HG02588 (cell line): ENCODE data around the gene NSUN5.
"Not testable (repeated sequence)": the region's sequence is repeated elsewhere in the genome, so short reads cannot be mapped to it uniquely, and the experiment has no call there.

ENCODE experiments used
- ATAC-seq: cut with Tn5 transposase; IDR thresholded peaks from one replicate; pipeline ENCODE4 v1.9.1; 2021; ENCODE audit warnings: mild to moderate bottlenecking, moderate library complexity; ENCODE audit not compliant: unreplicated experiment

NSUN5 gene

DNA sequence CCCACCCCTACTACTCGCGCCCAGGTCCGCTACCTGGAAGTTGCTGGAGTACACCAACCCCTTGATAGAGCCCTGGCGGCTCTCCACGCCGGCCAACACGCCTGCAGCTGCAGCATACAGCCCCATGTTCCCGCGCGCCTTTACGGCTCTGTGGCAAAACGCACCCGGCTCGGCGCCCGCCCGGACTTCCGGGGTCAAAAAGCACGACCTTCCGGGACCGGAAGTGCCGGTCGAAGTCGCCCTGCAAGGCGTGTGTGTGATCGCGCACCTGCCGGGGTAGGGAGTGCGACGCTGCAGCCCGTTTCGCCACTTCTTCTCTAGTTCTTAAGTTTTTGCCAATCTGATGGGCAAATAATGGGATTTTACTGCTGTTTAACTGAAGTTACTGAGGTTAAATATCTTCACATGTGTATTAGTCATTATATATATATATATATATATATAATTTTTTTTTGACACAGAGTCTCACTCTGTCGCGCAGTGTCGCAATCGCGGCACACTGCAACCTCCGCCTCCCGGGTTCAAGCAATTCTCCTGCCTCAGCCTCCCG, at the start of gene NSUN5:
NSUN5 (minus strand) TSS at position 162 of the 550 bp plus-strand sequence; CDS start at position 126, 36 bp downstream.
- ATAC-seq = peak; percentile 88

DNA sequence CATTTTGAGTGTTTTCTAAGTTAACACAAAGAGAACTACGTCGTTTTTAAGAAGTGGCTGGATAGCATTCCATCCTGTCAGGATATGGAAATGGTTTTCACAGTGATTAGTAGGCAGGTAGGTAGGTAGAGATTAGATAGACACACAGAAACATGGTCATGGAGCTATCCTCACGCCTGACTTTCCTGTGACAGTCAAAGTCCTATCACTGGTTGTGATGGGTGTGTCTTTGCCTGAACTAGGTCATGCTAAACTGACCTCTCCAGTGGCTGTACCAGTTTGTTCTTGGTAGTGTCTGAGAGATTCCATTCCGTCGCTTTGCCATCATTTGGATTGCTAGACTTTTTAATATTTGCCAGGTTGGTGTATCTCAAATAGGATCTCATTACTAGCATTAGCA, 47.5 kb upstream of the NSUN5 start:
- ATAC-seq = no peak

DNA sequence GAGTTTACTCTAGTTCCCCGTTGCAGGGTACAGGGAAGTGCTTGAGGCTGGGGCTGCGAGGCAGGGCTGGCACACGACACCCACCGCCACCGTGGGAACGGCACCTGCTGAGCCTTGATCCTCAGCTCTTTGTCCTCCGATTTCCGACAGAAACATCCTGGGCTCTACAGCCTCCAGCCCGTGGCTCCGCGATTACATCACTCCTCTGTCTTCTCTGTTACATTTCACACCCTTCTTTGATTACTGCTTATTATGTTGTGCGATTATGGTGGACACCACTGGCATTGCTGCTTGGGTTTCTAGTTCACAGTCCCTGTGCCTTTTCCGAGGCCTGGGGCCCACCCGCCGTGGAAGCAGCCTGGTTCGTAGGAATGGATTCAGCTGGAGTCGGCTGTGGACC, 46.2 kb upstream of the NSUN5 start:
- no peak for ATAC-seq

DNA sequence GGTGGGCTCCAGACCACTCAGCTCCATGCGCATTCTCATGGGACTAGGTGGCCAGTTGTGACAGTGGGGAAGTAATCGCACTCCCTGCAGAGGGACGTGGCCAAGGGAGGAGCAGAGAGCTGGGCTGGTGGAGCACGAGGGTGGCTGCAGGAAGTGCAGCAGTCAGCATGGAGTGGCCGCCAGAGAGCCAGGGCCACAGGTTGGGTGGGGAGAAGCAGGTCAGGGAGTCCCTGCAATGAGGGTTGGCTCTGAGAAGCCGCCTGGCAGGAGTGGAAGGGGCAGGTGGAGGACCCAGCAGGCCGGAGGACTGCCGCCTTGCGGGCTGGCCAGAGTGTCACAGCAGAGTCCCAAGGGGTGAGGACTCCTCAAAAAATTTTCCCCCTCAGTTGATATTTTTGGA, 45.6 kb upstream of the NSUN5 start:
- no peak for ATAC-seq

DNA sequence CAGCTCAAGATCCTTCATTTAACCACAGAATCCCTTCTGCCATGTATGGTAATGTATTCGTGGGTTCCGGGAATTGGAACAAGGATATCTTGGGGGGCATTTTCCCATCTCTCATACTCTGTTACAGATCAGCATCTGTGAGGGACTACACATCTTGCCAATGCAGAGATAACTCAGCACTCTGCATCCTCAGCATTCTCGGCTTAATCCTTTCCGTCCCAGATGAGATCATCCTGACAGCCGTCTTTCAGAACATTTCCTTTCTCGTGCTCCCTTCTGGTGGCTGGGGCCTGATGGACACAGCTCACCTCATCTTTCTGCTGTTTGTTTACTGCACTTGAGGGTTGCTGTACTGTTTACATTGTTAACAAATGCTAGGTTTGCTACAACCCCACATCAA, 44.6 kb upstream of the NSUN5 start:
- no peak for ATAC-seq

DNA sequence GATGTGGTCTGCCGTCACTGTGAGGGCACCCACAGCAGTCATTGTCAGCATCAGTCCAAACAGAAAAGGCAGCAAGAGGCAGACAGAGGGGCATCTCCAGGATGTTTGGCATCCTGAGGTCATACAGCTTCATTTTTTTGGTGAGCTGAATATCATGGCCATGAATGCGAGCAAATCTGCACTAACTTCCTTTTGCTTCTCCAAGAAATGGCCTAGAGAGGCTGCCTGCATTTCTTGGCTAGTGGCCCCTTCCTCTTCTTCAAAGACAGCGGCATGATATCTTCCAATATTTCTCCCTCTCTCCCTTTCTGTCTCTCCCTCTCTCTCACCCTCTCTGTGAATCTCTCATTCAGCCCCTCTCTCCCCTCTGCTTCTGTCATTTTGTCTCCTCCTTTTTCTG, 44.2 kb upstream of the NSUN5 start:
- no peak for ATAC-seq

DNA sequence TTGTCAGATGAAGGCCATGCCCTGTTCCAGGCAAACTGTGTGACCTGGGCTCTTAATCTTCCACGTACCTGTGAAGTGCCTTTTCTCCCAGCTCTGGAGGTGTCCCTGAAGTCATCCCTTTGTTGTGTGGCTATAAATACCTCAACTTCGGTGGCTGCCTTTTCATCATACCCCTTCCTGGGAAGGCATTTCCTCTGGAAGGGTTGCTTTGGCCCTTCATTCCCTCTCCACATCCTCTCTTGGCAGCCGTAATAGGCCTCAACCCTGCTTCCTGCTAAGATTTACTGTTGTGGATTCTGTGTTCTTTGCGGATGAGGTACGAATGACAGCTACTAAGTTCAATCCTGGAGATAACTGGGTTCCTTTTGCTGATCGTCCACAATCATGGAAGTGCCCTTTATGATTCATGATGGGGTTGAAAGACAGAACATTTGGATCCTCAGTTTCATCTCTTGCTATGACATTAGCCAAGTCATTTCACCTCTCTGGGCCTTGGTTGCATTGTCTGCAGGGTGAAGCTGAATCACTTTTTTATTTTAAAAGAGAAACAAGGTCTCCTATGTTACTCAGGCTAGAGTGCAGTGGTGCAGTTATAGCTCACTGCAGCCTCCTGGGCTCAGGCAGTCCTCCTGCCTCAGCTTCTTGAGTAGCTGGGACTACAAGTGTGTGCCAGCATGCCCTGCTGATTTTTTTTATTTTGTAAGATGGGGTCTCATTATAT, 43.0 kb upstream of the NSUN5 start:
- no peak for ATAC-seq

DNA sequence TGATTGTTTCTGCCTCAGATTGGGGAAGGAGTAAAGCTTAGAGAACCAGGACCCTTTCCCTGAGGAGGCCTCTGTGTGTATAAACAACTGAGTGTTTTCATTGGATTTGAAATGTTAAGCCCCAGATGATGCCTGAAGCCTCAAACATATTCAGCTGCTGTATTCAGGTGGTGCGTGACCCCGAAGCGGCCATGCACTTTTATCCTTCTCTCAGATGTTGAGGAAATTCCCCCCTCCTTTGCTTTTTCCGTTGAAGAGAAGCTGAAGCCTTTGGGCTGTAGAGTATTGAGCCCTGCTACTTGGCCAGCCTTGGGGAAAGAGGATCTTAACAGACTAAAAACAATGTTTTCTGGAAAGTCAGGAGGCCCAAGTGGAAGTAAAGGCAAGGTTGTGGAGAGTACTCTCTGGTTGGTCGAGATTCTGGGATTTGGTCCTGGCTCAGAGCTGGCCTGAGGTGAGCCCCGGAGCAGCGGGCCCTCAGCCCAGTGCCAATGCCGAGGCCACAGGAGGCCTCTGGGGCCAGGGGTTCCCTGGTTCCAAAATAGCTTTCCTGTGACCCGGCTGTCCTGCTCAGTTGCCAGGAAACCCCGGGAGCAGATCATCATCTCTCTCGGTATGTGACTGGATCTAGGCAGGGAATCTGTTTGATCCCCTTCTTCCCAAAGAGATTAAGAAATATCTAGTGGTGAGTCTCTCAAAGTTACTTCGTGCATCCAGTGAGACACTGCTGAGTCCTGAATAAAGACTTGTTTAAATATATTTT, 41.9 kb upstream of the NSUN5 start:
- no peak for ATAC-seq

DNA sequence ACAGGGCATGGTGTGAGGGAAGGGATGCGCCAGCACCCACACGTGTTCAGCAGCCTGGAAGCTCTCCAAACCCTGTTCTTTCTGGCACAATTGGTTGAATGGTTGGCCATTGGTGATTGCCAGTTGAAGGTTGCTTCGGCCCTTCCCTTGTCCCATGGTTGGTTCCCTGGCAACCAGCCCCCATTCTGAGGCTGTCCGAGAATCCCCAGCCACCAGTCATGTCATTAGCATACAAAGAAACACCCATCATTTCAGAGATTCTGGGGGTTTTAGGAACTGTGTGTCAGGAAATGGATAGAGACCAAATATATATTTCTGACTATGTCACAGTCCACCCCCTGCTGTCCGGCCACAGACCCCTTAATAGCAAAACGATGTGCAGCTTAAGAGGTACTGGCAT, 41.1 kb upstream of the NSUN5 start:
- no peak for ATAC-seq

DNA sequence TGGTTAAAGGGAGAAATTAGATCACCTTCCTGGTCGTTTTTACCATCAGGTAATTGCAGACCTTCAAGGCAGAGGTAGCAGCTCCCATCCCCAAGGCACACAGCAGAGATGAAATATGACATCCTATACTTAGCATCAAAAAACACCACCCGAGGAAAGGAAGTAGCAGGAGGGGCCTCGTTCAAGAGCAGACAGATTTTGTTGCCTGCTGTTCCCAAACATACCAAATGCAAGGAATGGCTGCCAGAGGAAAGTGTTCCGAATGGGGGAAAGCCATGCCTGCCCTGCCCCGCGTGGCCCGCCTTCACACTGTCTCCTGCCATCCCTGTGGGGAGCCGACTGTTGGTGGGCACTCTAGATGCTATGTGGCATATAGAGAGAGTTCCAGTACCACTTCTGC, 37.3 kb upstream of the NSUN5 start:
- ATAC-seq = no peak

DNA sequence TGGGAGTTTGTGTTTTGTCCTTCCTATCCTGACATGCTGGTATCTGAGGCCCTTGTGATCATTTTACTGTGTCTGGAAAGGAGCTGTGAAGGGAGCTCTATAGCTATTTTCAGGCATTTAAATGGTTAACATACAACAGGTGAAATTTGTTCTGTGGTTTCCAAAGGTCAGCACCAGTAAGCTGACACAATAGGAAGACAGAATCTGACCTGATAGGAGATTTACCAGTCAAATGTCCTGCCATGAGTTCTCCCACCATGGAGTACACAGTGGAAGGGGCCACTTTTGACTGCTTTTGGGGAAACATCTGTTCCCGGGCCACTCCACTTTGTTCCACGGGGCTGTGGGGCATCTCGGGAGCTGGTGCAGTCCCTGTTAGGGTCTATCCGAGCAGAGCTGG, 36.9 kb upstream of the NSUN5 start:
- ATAC-seq = no peak

DNA sequence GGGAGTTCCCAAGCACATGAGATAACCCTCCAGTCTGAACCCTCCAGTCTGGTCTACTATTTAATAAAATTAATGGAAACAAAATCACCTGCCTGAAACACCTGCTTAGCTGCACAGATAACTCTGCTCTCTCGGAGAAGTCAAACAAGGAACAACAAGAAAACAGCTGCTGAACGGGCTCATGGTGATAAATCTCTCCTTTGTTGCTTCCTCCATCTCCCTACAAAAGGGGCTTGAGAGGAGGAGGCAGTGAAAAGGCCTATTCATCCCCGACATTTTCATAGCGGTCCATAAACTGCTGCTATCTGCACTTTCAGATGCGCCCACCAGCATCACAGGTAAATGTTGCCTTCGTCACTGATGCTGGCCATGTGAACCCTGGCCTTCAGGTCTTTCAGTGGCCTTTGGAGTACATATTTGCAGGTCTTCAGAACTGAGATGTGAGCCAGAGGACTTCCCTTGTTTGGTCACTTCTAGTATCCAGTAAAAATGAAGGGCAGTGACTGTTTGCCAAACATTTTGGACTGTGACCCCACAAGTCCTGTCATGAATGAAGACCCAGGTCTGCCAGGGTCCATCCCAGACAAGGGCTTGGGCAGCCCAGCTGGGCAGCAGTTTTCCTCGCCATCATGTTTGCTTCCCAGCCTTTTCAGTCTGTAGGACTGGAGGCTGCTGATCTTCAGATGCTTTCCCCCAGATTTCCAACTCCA, 35.2 kb upstream of the NSUN5 start:
- no peak for ATAC-seq

DNA sequence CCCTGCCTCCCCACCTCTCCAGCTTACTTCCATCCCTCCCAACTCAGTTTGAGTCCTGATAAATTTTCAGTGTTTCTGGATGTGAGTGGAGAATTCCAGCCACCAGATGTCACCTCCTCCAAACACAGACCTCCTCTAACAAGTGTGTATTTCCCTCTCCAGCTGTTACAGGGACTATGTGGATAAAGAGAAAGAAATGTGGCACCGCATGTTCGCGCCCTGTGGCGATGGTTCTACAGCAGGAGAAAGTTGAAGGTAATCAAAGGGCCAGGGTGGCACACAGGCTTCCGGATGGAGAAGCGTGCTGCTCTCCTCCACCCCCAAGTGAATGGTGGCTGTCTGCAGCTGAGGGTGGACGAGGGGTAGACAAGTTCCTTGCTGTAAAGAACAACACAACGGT, 34.0 kb upstream of the NSUN5 start:
- no peak for ATAC-seq

DNA sequence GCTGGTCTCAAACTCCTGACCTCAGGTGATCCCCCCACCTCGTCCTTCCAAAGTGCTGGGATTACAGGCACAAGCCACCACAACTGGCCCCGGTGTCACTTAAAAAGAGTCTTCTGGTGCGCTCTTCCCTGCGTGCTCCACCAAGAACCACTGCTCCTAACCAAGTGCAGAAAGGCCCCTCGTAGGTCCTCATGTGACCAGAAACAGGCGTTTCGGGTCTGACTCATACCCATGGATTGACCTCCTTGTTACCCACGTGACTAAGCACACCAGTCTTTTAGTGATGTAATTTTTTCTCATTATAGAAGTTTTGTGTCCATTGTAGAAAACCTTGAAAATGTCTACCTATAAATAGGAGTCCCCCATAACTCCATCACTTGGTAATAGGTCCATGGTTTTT, 33.3 kb upstream of the NSUN5 start:
- ATAC-seq = no peak

DNA sequence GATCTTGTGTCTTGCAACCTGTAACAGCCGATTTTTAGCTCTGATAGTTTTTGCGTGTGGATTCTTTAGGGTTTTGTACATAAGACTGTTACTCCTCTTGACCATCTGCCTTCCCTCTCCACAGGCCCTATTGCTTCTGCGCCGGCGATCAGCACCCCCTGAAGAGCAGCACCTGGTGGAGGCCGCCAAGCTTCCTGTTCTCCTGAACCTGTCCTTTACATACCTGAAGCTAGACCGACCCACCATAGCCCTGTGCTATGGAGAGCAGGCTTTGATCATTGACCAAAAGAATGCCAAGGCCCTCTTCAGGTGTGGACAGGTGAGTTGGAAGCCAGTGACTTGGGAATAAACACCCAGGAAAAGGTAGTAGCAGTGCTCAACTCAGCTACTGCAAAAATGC, 31.9 kb upstream of the NSUN5 start:
- no peak for ATAC-seq

DNA sequence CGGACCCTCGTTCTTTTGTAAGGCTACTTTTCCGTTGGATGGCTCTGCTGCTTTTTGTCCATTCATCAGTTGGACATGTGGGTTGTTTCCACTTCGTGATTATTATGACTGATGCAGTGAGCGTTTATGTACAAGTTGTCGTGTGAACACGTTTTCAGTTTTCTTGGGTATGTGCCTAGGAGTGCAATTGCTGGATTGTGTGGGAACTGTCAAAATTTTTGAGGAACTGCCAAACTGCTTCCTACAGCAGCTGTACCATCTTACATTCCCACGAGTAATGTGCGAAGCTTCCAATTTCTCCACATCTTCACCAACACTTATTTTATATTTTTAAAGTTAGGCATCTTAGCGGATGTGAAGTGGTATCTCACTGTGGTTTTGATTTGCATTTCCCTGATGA, 29.7 kb upstream of the NSUN5 start:
- ATAC-seq = no peak

DNA sequence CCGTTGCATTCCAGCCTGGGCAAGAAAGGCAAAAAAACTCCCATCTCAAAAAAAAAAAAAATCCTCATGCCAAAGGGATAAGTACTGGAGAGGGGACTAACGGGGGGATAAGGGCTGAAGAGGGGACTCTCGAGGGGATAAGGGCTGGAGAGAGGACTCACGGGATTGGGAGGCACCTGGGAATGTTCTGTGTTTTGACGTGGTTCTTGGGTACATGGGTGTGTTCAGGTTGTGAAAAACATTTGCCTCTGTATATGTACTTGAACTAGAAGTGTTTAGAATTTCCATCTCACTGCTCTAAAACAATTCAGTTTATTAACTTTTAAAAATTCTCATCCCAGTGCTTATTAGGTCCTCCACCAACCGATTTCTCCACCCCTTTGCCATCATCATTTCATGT, 23.8 kb upstream of the NSUN5 start:
- ATAC-seq = no peak

DNA sequence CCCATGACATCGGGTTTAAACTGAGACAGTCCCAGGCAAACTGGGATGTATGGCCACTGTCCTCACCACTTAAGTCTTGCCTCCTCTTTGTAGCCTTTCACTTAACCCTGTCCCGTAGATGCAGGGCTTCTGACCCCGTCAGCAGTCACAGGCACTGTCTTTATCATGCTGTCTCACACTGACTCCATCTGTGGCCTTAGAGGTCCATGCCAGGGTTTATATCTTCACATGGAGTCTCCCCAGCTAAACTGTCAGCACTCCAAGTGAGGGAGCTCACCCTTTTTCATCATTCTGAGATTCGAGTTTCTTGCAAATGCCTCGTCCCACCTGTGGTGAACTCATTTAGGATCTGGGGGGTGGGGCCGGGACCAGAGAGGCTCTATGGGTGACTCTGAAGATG, 22.1 kb upstream of the NSUN5 start:
- ATAC-seq = no peak

DNA sequence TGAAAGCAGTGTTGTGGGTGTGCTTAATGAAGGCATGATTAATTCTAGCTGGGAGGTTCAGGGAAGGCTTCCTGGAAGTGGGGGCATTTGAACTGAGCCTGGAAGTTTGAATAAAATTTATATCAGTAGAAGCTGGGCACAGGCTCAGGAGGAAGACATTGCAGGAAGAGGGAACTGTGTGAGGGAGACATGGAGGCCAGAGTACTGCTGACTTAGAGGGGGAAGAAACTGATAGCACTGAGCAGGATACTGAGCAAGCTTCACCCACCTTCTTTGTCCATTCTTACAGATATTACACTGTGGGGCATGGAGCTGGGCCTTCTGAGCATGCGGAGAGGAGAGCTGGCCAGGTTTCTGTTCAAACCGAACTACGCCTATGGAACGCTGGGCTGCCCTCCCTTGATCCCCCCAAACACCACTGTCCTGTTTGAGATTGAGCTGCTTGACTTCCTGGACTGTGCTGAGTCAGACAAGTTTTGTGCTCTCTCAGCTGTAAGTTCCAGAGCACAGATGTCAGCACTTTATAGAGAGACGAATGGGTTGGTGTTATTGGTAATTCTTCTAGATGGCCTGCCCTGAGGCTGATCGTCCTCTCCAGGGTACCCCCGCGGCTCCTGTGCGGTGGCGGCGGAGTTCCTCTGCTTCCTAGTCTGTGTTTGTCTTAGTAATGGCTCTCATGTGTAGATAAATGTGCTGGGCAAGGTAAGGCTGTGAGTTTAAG, 21.4 kb upstream of the NSUN5 start:
- ATAC-seq = no peak

DNA sequence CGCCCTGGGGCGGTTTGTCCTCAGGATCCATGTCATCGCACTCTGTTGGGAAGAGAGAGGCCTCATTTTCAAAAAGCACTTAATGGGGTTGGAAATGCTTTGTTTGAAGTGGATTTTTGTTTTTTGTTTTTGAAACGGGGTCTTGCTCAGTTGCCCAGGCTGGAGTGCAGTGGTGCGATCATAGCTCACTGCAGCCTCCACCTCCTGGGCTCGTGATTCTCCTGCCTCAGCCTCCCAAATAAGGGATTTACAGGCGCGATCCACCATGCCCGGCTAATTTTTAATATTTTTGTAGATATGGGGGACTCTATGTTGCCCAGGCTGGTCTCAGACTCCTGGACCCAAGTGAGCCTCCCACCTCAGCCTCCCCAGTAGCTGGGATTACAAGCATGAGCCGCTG, 20.1 kb upstream of the NSUN5 start:
- no peak for ATAC-seq

DNA sequence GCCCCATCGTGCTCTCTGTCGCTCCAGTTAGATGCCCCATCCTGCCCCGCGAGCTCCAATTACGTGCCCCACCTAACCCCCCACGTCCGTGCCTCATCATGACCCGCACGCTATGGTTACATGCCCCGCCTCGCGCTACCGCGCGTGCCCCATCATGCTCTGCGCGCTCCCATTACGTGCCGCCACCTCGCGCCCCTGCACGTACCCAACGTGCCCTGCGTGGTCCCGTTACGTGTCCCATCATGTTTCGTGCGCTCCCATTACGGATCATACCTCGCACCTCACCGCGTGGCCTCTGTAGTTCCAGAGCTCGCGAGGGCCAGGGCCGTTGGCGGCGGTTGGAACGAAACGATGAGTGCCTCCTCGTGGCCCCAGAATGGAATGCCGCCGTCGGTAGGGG, 19.3 kb upstream of the NSUN5 start, which contains the start of the genes FKBP6 and TRIM50:
FKBP6 (plus strand) TSS at position 240 of the 400 bp plus-strand sequence. CDS start 268 bp downstream, outside the sequence.
TRIM50 (minus strand) TSS at position 161 of the 400 bp plus-strand sequence. CDS start 3,295 bp downstream, outside the sequence.
- not testable (repeated sequence) for ATAC-seq
